Measurements from ENCODE around the gene DLX4. TPM values are rescaled to one million over a fixed set of nuclear protein-coding genes. Genes with fewer than 3 reads are reported as not detected.

The DLX4 gene
- total and polyA plus RNA-seq, 7 experiments from 2014 or later: 0.34 to 1.6 (median 0.74) TPM; not detected in 2

- Histone ChIP-seq H3K4me3 (ENCODE audit: low read length) (no peak overlapping the region), H3K9me3 (ENCODE audit: control insufficient read depth in 2 of 3, low read length in 3 of 3) (peaks cover 0 to 6% (median 0%) of the 10 kb centered on the region in 3 experiments), H3K36me3 (ENCODE audit: control insufficient read depth in 2 of 3, insufficient read depth in 3 of 3, low read length in 3 of 3) (no peaks in the 10 kb centered on the region), H3K27me3 (ENCODE audit: control insufficient read depth in 2 of 2, insufficient read depth in 2 of 2, low read length in 2 of 2) (peaks cover 23 to 36% of the 10 kb centered on the region in 2 donors), H3K27ac (ENCODE audit: low read depth, low read length) (no peak overlapping the region), H3K4me1 (ENCODE audit: control insufficient read depth in 2 of 2, insufficient read depth in 2 of 2, low read length in 2 of 2) (peaks cover 11 to 32% of the 10 kb centered on the region in 2 donors)
- Mint-ChIP-seq H3K4me1 (peaks cover 12 to 43% (median 32%) of the 10 kb centered on the region in 7 donors), H3K9me3 (peaks cover 0 to 7% (median 0%) of the 10 kb centered on the region in 11 donors), H3K27me3 (peaks cover 67 to 76% (median 70%) of the 10 kb centered on the region in 5 donors), H3K36me3 (peaks cover 0 to 6% (median 0%) of the 10 kb centered on the region in 5 donors), H3K4me3 (peak overlapping the region in 8 of 10 donors; percentile 6 to 61 (median 46)), H3K27ac (peak overlapping the region in 1 of 9 donors; percentile 69)
- peak in 1 of 9 donors; percentile 10 for DNase-seq
- POLR2A ChIA-PET: interaction anchor here (0.7 to 0.8 kb wide), 2 partner anchors 32 to 44 kb away, joined by 3 read pairs; no protein-coding TSS in a partner anchor
- ATAC-seq: no peak
- CTCF ChIA-PET: interaction anchor here (0.7 to 7.9 kb wide), 33 partner anchors 8 to 429 kb away, joined by 3 to 152 read pairs (median 5); partner anchors contain the start of gene PDK2
- intact Hi-C loops (cut with micrococcal nuclease): loop anchor here in 1 of 2 donors (1.0 to 5.0 kb wide), 2 partner anchors 44 to 289 kb away; partner anchors contain the start of gene SLC35B1
Observed at GRCh38 chr17:49996121-49996494, 27.1 kb downstream of the DLX4 start.

- Mint-ChIP-seq H3K9me3 (peaks cover 0 to 7% (median 0%) of the 10 kb centered on the region in 11 donors), H3K4me3 (peak overlapping the region in 9 of 10 donors; percentile 10 to 71 (median 44)), H3K27ac (peak overlapping the region in 4 of 9 donors; percentile 14 to 69 (median 44)), H3K27me3 (peaks cover 72 to 76% (median 76%) of the 10 kb centered on the region in 5 donors), H3K4me1 (peaks cover 12 to 43% (median 32%) of the 10 kb centered on the region in 7 donors), H3K36me3 (peaks cover 0 to 6% (median 0%) of the 10 kb centered on the region in 5 donors)
- intact Hi-C loops (cut with micrococcal nuclease): loop anchor here in 1 of 2 donors (1.0 to 5.0 kb wide), 2 partner anchors 44 to 289 kb away; partner anchors contain the start of gene SLC35B1
- POLR2A ChIA-PET: interaction anchor here (0.7 to 0.8 kb wide), 2 partner anchors 33 to 44 kb away, joined by 3 read pairs; no protein-coding TSS in a partner anchor
- H3K4me3 ChIP-seq (ENCODE audit: low read length): no peak overlapping the region
- H3K4me1 ChIP-seq (ENCODE audit: control insufficient read depth in 2 of 2, insufficient read depth in 2 of 2, low read length in 2 of 2): peaks cover 11 to 32% of the 10 kb centered on the region in 2 donors
- peaks cover 0 to 6% (median 0%) of the 10 kb centered on the region in 3 experiments for H3K9me3 ChIP-seq (ENCODE audit: control insufficient read depth in 2 of 3, low read length in 3 of 3)
- ATAC-seq: peak; percentile 74
- peak; percentile 35 to 78 (median 61) for DNase-seq
- no peaks in the 10 kb centered on the region for H3K36me3 ChIP-seq (ENCODE audit: control insufficient read depth in 2 of 3, insufficient read depth in 3 of 3, low read length in 3 of 3)
- CTCF ChIA-PET: interaction anchor here (0.7 to 7.9 kb wide), 40 partner anchors 8 to 439 kb away, joined by 3 to 152 read pairs (median 4); partner anchors contain the start of gene PDK2
- H3K27me3 ChIP-seq (ENCODE audit: control insufficient read depth in 2 of 2, insufficient read depth in 2 of 2, low read length in 2 of 2): peaks cover 23 to 36% of the 10 kb centered on the region in 2 donors
- H3K27ac ChIP-seq (ENCODE audit: low read depth, low read length): no peak overlapping the region
Observed at GRCh38 chr17:49996495-49997300, 27.7 kb downstream of the DLX4 start.

- Histone ChIP-seq H3K36me3 (ENCODE audit: control insufficient read depth in 2 of 3, insufficient read depth in 3 of 3, low read length in 3 of 3) (no peaks in the 10 kb centered on the region), H3K27ac (ENCODE audit: low read depth, low read length) (no peak overlapping the region), H3K4me1 (ENCODE audit: control insufficient read depth in 2 of 2, insufficient read depth in 2 of 2, low read length in 2 of 2) (peaks cover 11 to 32% of the 10 kb centered on the region in 2 donors), H3K4me3 (ENCODE audit: low read length) (no peak overlapping the region), H3K9me3 (ENCODE audit: control insufficient read depth in 2 of 3, low read length in 3 of 3) (peaks cover 0 to 6% (median 0%) of the 10 kb centered on the region in 3 experiments), H3K27me3 (ENCODE audit: control insufficient read depth in 2 of 2, insufficient read depth in 2 of 2, low read length in 2 of 2) (peaks cover 23 to 36% of the 10 kb centered on the region in 2 donors)
- ATAC-seq (no peak), DNase-seq (peak in 1 of 9 donors; percentile 17)
- CTCF ChIA-PET: interaction anchor here (0.5 to 7.9 kb wide), 31 partner anchors 9 to 440 kb away, joined by 3 to 152 read pairs (median 6); no protein-coding TSS in a partner anchor
- peaks cover 0 to 6% (median 0%) of the 10 kb centered on the region in 5 donors for H3K36me3 Mint-ChIP-seq
- H3K4me1 Mint-ChIP-seq: peaks cover 12 to 43% (median 32%) of the 10 kb centered on the region in 7 donors
- POLR2A ChIA-PET: interaction anchor here (1.5 kb wide), 1 partner anchor 91 kb away, joined by 4 read pairs; no protein-coding TSS in a partner anchor
- peak overlapping the region in 4 of 10 donors; percentile 22 to 71 (median 50) for H3K4me3 Mint-ChIP-seq
- H3K9me3 Mint-ChIP-seq: peaks cover 0 to 7% (median 0%) of the 10 kb centered on the region in 11 donors
- peaks cover 72 to 78% (median 76%) of the 10 kb centered on the region in 5 donors for H3K27me3 Mint-ChIP-seq
- intact Hi-C loops (cut with micrococcal nuclease): loop anchor here in 1 of 2 donors (5.0 kb wide), 1 partner anchor 290 kb away; the partner anchor contains the start of gene SLC35B1
- H3K27ac Mint-ChIP-seq: no peak overlapping the region
Observed at GRCh38 chr17:49997301-49997650, 28.3 kb downstream of the DLX4 start.

- no peak overlapping the region for H3K4me3 ChIP-seq (ENCODE audit: low read length)
- ChIA-PET CTCF (interaction anchor here (0.5 to 7.9 kb wide), 33 partner anchors 8 to 440 kb away, joined by 3 to 152 read pairs (median 5); partner anchors contain the start of gene PDK2), POLR2A (interaction anchor here (1.5 kb wide), 2 partner anchors 90 to 137 kb away, joined by 4 read pairs; no protein-coding TSS in a partner anchor)
- peaks cover 11 to 30% of the 10 kb centered on the region in 2 donors for H3K4me1 ChIP-seq (ENCODE audit: control insufficient read depth in 2 of 2, insufficient read depth in 2 of 2, low read length in 2 of 2)
- peaks cover 20 to 35% of the 10 kb centered on the region in 2 donors for H3K27me3 ChIP-seq (ENCODE audit: control insufficient read depth in 2 of 2, insufficient read depth in 2 of 2, low read length in 2 of 2)
- peaks cover 12 to 40% (median 28%) of the 10 kb centered on the region in 7 donors for H3K4me1 Mint-ChIP-seq
- H3K36me3 Mint-ChIP-seq: peaks cover 0 to 6% (median 0%) of the 10 kb centered on the region in 5 donors
- H3K9me3 Mint-ChIP-seq: peaks cover 0 to 7% (median 0%) of the 10 kb centered on the region in 11 donors
- peak; percentile 69 to 90 (median 81) for DNase-seq
- ATAC-seq: peak; percentile 89
- H3K27me3 Mint-ChIP-seq: peaks cover 73 to 79% (median 76%) of the 10 kb centered on the region in 5 donors
- peak overlapping the region in 2 of 10 donors; percentile 33 to 71 for H3K4me3 Mint-ChIP-seq
- H3K9me3 ChIP-seq (ENCODE audit: control insufficient read depth in 2 of 3, low read length in 3 of 3): peaks cover 0 to 6% (median 0%) of the 10 kb centered on the region in 3 experiments
- H3K27ac Mint-ChIP-seq: no peak overlapping the region
- H3K27ac ChIP-seq (ENCODE audit: low read depth, low read length): no peak overlapping the region
- intact Hi-C loops (cut with micrococcal nuclease): loop anchor here (1.0 to 5.0 kb wide), 5 partner anchors 46 to 430 kb away; partner anchors contain the start of gene SLC35B1 (in 1 of the 2)
- no peaks in the 10 kb centered on the region for H3K36me3 ChIP-seq (ENCODE audit: control insufficient read depth in 2 of 3, insufficient read depth in 3 of 3, low read length in 3 of 3)
Observed at GRCh38 chr17:49997773-49998703, 29.0 kb downstream of the DLX4 start.

GRCh38 chr17:49998836-49999511 is 30.0 kb downstream of the DLX4 start:
- no peak overlapping the region for H3K4me3 ChIP-seq (ENCODE audit: low read length)
- Mint-ChIP-seq H3K4me3 (no peak overlapping the region), H3K9me3 (peaks cover 0 to 7% (median 0%) of the 10 kb centered on the region in 11 donors), H3K27ac (peak overlapping the region in 1 of 9 donors; percentile 48), H3K4me1 (peaks cover 11 to 37% (median 24%) of the 10 kb centered on the region in 7 donors), H3K27me3 (peaks cover 72 to 78% (median 77%) of the 10 kb centered on the region in 5 donors), H3K36me3 (peaks cover 0 to 5% (median 0%) of the 10 kb centered on the region in 5 donors)
- intact Hi-C loops (cut with micrococcal nuclease): loop anchor here (1.0 to 5.0 kb wide), 5 partner anchors 47 to 431 kb away; partner anchors contain the start of gene SLC35B1 (in 1 of the 2)
- DNase-seq: no peak
- ChIA-PET POLR2A (interaction anchor here (0.5 to 1.5 kb wide), 3 partner anchors 89 to 138 kb away, joined by 4 read pairs; no protein-coding TSS in a partner anchor), CTCF (interaction anchor here (0.8 to 7.9 kb wide), 21 partner anchors 11 to 441 kb away, joined by 3 to 152 read pairs (median 6); partner anchors contain the start of gene PDK2)
- H3K36me3 ChIP-seq (ENCODE audit: control insufficient read depth in 2 of 3, insufficient read depth in 3 of 3, low read length in 3 of 3): no peaks in the 10 kb centered on the region
- no peak for ATAC-seq
- H3K27ac ChIP-seq (ENCODE audit: low read depth, low read length): no peak overlapping the region
- peaks cover 10 to 26% of the 10 kb centered on the region in 2 donors for H3K4me1 ChIP-seq (ENCODE audit: control insufficient read depth in 2 of 2, insufficient read depth in 2 of 2, low read length in 2 of 2)
- peaks cover 17 to 28% of the 10 kb centered on the region in 2 donors for H3K27me3 ChIP-seq (ENCODE audit: control insufficient read depth in 2 of 2, insufficient read depth in 2 of 2, low read length in 2 of 2)
- H3K9me3 ChIP-seq (ENCODE audit: control insufficient read depth in 2 of 3, low read length in 3 of 3): peaks cover 0 to 6% (median 0%) of the 10 kb centered on the region in 3 experiments

Data from naive thymus-derived CD4-positive, alpha-beta T cell (primary cell).